Right lobe of liver (tissue), 4 donors: Measurements from ENCODE around the gene HELZ2.

Source experiments
- CTCF ChIP-seq, 4 donors: fragments of 200-600 bp in 3 of 4; fragments of 450-650 bp in 1 of 4; IDR thresholded peaks; one replicate each; pipeline versions ENCODE4 v1.5.1 to v1.8.0; 2016 to 2022; ENCODE audit warnings: antibody characterized with exemption in 4 of 4, mild to moderate bottlenecking in 2 of 4
- POLR2A ChIP-seq: fragments of 450-650 bp; IDR thresholded peaks from one replicate; pipeline ENCODE4 v1.6.1; 2017; ENCODE audit warnings: antibody characterized with exemption, mild to moderate bottlenecking
- donor health status: DM: no; HTN: no; CAD: no.
- donor health status: DM: no; HTN: no; CAD: no.
- donor health status: DM: no; HTN: yes; CAD: no.

- TF ChIP-seq POLR2A (no peak), CTCF (IDR thresholded peaks at IDR 0.05) (no peak)
Observed at GRCh38 chr20:63592661-63593060, 18.6 kb upstream of the HELZ2 start.
